WTC11 (cell line): ENCODE data around the gene KCTD1.

Experiments
- AFF4 ChIP-seq: sonication (generic); formaldehyde crosslinking; IDR thresholded peaks from 2 replicates; pipeline ENCODE4 v1.8.1; 2023; ENCODE audit warnings: mild to moderate bottlenecking, missing genetic modification reagents, borderline replicate concordance
- CREM ChIP-seq: sonication (generic); formaldehyde crosslinking; IDR thresholded peaks from 2 replicates; pipeline ENCODE4 v1.8.1; 2022; ENCODE audit warnings: mild to moderate bottlenecking, missing genetic modification reagents, moderate library complexity
- CTCF ChIP-seq: fragments of 200-600 bp; IDR thresholded peaks from 2 replicates; pipeline ENCODE4 v1.8.0; 2022; ENCODE audit warnings: antibody characterized with exemption
- SP1 ChIP-seq: sonication (generic); formaldehyde crosslinking; conservative IDR thresholded peaks from 2 replicates; pipeline ENCODE4 v1.8.1; 2022; ENCODE audit warnings: missing genetic modification reagents
- TCF7 ChIP-seq: sonication (generic); formaldehyde crosslinking; IDR thresholded peaks from 2 replicates; pipeline ENCODE4 v1.8.0; 2022; ENCODE audit warnings: mild to moderate bottlenecking, low read depth, missing genetic modification reagents, moderate library complexity
- TF ChIP-seq, protein P1 (sequence below): sonication (generic); formaldehyde crosslinking; conservative IDR thresholded peaks from 2 replicates; pipeline ENCODE4 v1.8.1; 2022; ENCODE audit warnings: mild to moderate bottlenecking, missing genetic modification reagents
- TF ChIP-seq, protein P2 (sequence below): sonication (generic); formaldehyde crosslinking; IDR thresholded peaks from 2 replicates; pipeline ENCODE4 v1.8.1; 2023; ENCODE audit warnings: mild to moderate bottlenecking, missing genetic modification reagents, moderate library complexity

DNA sequence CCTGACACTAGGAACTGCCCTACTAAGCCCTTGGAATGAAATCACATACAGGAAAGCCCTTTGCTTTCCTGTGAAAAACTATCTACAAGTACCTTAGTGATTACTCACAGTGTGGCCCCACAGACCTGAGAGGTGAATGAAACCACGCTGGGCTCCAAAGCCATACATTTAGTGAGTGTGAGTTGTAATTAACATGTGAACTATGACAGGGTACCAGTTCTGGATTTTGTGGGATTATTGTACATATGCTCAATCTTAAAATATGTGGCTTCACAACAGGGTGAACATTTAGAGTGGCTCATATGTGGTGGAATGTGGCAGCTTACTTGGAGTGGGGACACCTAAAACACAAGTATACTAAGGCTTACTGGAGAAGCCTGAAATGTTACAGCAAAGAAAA, 12.3 kb downstream of the KCTD1 start:
- TF ChIP-seq, protein P1, sequence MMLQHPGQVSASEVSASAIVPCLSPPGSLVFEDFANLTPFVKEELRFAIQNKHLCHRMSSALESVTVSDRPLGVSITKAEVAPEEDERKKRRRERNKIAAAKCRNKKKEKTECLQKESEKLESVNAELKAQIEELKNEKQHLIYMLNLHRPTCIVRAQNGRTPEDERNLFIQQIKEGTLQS (CRISPR knock-in tag), result no peak
- TF ChIP-seq CREM (no peak), TCF7 (CRISPR knock-in tag) (no peak), AFF4 (CRISPR knock-in tag) (no peak), CTCF (no peak), SP1 (CRISPR knock-in tag) (no peak)
- TF ChIP-seq, protein P2, sequence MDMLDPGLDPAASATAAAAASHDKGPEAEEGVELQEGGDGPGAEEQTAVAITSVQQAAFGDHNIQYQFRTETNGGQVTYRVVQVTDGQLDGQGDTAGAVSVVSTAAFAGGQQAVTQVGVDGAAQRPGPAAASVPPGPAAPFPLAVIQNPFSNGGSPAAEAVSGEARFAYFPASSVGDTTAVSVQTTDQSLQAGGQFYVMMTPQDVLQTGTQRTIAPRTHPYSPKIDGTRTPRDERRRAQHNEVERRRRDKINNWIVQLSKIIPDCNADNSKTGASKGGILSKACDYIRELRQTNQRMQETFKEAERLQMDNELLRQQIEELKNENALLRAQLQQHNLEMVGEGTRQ (CRISPR knock-in tag), result no peak
